GM12892 (cell line): ENCODE measurements around the gene NPIPB4.
"Not testable (repeated sequence)": the region's sequence is repeated elsewhere in the genome, so short reads cannot be mapped to it uniquely, and the experiment has no call there.

Experiments used
- DNase-seq: peaks from one replicate; pipeline ENCODE4 v3.0.0; 2011; ENCODE audit not compliant: insufficient read length
- FAIRE-seq: peaks from 2 replicates; lab custom pipeline; 2011; peaks lifted over from hg19 to GRCh38; lab: Jason Lieb, UNC

NPIPB4 gene

GRCh38 chr16:21793310-21793709 is 64.2 kb downstream of the NPIPB4 start:
- not testable (repeated sequence) for DNase-seq, FAIRE-seq

DNA sequence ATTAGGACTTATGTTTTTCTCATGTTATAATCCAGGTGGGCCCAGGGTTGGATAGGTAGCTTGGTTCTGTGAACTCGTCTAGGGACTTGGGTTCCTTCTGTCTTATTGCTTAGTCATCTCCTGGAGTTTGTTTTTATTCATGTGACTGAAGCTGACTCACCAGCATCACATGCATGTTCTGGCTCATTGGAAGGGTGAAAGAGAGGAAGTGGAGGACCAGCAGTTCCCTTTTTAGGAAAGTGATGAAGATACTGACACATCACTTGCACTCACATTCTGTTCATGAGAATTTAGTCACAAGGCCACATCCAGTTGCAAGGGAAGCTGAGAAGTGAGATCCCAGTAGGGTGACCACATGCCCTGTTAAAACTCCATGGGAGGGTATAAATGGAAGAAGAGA is 67.0 kb downstream of the NPIPB4 start:
- DNase-seq, FAIRE-seq: not testable (repeated sequence)
